Tibial artery (tissue), 4 donors: ENCODE measurements around the gene CA10.

Experiments used
- DNase-seq, 2 donors: peaks; one replicate each; pipeline ENCODE4 v3.0.0-alpha.2; 2019
- H3K27ac ChIP-seq, 2 donors: fragments of 200-600 bp; sonication (generic) in 1 of 2; 1 replicate in 1 of 2; 2 replicates in 1 of 2; pipeline ENCODE4 v1.5.1; 2018 to 2019; ENCODE audit warnings: mild to moderate bottlenecking in 1 of 2
- H3K27me3 ChIP-seq, 2 donors: fragments of 200-600 bp; sonication (generic) in 1 of 2; one replicate each; pipeline versions ENCODE4 v1.5.1 to v1.6.0; 2016 to 2019
- H3K36me3 ChIP-seq, 3 donors: fragments of 200-600 bp; sonication (generic) in 2 of 3; one replicate each; pipeline ENCODE4 v1.5.1; 2016 to 2019; ENCODE audit warnings: mild to moderate bottlenecking in 2 of 3
- H3K4me1 ChIP-seq, 4 donors: fragments of 200-600 bp; sonication (generic) in 2 of 4; 1 replicate in 3 of 4; 2 replicates in 1 of 4; pipeline ENCODE4 v1.5.1; 2016 to 2019
- H3K4me3 ChIP-seq, 2 donors: fragments of 200-600 bp; sonication (generic) in 1 of 2; 1 replicate in 1 of 2; 2 replicates in 1 of 2; pipeline ENCODE4 v1.5.1; 2018 to 2019; ENCODE audit warnings: mild to moderate bottlenecking in 2 of 2
- H3K9me3 ChIP-seq, 3 donors: fragments of 200-600 bp; sonication (generic) in 1 of 3; one replicate each; pipeline ENCODE4 v1.5.1; 2016 to 2019
- intact Hi-C: fragments of 100-400 bp; cut with DNase I; formaldehyde crosslinking; loops from one replicate; pipeline ENCODE4 v1.15.0; 2023; ENCODE audit warnings: low total_unique reads
- TF ChIP-seq, protein P1 (sequence below), 2 experiments: fragments of 200-600 bp in 1 of 2; fragments of 450-650 bp in 1 of 2; IDR thresholded peaks; one replicate each; pipeline ENCODE4 v1.5.1; 2017 to 2019; ENCODE audit warnings: antibody characterized with exemption in 2 of 2, mild to moderate bottlenecking in 1 of 2, moderate library complexity in 1 of 2

CA10 gene

GRCh38 chr17:51890710-51891109 lies 267.8 kb downstream of the CA10 start:
- TF ChIP-seq, protein P1, sequence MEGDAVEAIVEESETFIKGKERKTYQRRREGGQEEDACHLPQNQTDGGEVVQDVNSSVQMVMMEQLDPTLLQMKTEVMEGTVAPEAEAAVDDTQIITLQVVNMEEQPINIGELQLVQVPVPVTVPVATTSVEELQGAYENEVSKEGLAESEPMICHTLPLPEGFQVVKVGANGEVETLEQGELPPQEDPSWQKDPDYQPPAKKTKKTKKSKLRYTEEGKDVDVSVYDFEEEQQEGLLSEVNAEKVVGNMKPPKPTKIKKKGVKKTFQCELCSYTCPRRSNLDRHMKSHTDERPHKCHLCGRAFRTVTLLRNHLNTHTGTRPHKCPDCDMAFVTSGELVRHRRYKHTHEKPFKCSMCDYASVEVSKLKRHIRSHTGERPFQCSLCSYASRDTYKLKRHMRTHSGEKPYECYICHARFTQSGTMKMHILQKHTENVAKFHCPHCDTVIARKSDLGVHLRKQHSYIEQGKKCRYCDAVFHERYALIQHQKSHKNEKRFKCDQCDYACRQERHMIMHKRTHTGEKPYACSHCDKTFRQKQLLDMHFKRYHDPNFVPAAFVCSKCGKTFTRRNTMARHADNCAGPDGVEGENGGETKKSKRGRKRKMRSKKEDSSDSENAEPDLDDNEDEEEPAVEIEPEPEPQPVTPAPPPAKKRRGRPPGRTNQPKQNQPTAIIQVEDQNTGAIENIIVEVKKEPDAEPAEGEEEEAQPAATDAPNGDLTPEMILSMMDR (IDR thresholded peaks at IDR 0.05), result no peak
- intact Hi-C loops, result no loop called here
- H3K4me1 ChIP-seq, result no peaks in the 10 kb centered on the region
- DNase-seq, result no peak
- no peaks in the 10 kb centered on the region for H3K9me3 ChIP-seq
- no peaks in the 10 kb centered on the region for H3K36me3 ChIP-seq
- no peak overlapping the region for H3K4me3 ChIP-seq
- H3K27me3 ChIP-seq, result no peaks in the 10 kb centered on the region
- no peak overlapping the region for H3K27ac ChIP-seq

- DNase-seq, result no peak
- H3K27me3 ChIP-seq, result no peaks in the 10 kb centered on the region
- no peaks in the 10 kb centered on the region for H3K36me3 ChIP-seq
- no peaks in the 10 kb centered on the region for H3K9me3 ChIP-seq
- H3K27ac ChIP-seq, result no peak overlapping the region
- intact Hi-C loops, result no loop called here
- no peak overlapping the region for H3K4me3 ChIP-seq
- TF ChIP-seq, protein P1 (IDR thresholded peaks at IDR 0.05), result no peak
- H3K4me1 ChIP-seq, result no peaks in the 10 kb centered on the region
Measured at GRCh38 chr17:51888816-51889215, 269.7 kb downstream of the CA10 start.

GRCh38 chr17:51876986-51877385 lies 281.5 kb downstream of the CA10 start:
- DNase-seq, result no peak
- Histone ChIP-seq H3K27ac (no peak overlapping the region), H3K9me3 (no peaks in the 10 kb centered on the region), H3K27me3 (no peaks in the 10 kb centered on the region), H3K4me1 (no peaks in the 10 kb centered on the region), H3K36me3 (no peaks in the 10 kb centered on the region), H3K4me3 (no peak overlapping the region)
- TF ChIP-seq, protein P1 (IDR thresholded peaks at IDR 0.05), result no peak
- intact Hi-C loops, result no loop called here

GRCh38 chr17:51873302-51873701 lies 285.2 kb downstream of the CA10 start:
- intact Hi-C loops, result no loop called here
- Histone ChIP-seq H3K4me3 (no peak overlapping the region), H3K27ac (no peak overlapping the region), H3K4me1 (no peaks in the 10 kb centered on the region), H3K27me3 (no peaks in the 10 kb centered on the region), H3K9me3 (no peaks in the 10 kb centered on the region), H3K36me3 (no peaks in the 10 kb centered on the region)
- TF ChIP-seq, protein P1 (IDR thresholded peaks at IDR 0.05), result no peak
- DNase-seq, result no peak

DNA sequence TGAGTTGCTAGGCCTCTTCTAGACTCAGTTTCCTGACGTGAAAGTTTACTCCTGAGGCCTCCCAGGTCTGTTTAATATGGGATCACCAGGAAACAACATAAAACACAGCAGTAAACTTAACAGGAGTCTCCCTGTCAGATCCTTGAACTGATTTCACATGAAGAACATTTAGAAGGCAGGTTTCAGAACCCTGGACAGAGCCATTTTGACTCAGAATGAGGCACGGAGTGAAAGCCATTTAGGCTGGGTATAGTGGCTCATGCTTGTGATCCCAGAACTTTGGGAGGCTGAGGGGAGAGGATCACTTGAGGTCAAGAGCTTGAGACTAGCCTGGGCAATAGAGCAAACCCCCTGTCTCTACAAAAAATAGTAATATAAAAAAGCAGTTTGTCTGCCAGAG lies 289.1 kb downstream of the CA10 start:
- TF ChIP-seq, protein P1 (IDR thresholded peaks at IDR 0.05), result no peak
- H3K27me3 ChIP-seq, result no peaks in the 10 kb centered on the region
- no peak overlapping the region for H3K4me3 ChIP-seq
- intact Hi-C loops, result no loop called here
- no peaks in the 10 kb centered on the region for H3K9me3 ChIP-seq
- H3K27ac ChIP-seq, result no peak overlapping the region
- no peaks in the 10 kb centered on the region for H3K36me3 ChIP-seq
- DNase-seq, result no peak
- no peaks in the 10 kb centered on the region for H3K4me1 ChIP-seq

GRCh38 chr17:51860954-51861561 lies 297.5 kb downstream of the CA10 start:
- H3K27me3 ChIP-seq, result no peaks in the 10 kb centered on the region
- H3K27ac ChIP-seq, result no peak overlapping the region
- H3K36me3 ChIP-seq, result no peaks in the 10 kb centered on the region
- no peak for DNase-seq
- H3K4me3 ChIP-seq, result no peak overlapping the region
- TF ChIP-seq, protein P1 (IDR thresholded peaks at IDR 0.05), result no peak
- intact Hi-C loops, result no loop called here
- H3K9me3 ChIP-seq, result no peaks in the 10 kb centered on the region
- H3K4me1 ChIP-seq, result no peaks in the 10 kb centered on the region
